Fibroblast of the conjunctiva (primary cell): ENCODE measurements around the gene CARD11.
A peak's percentile ranks its signal among the peaks of the same experiment; 100 is the strongest.

Experiments
- DNase-seq: peaks from one replicate; pipeline ENCODE4 v3.0.0-alpha.2; 2010; ENCODE audit warnings: low read depth

The CARD11 gene

DNA sequence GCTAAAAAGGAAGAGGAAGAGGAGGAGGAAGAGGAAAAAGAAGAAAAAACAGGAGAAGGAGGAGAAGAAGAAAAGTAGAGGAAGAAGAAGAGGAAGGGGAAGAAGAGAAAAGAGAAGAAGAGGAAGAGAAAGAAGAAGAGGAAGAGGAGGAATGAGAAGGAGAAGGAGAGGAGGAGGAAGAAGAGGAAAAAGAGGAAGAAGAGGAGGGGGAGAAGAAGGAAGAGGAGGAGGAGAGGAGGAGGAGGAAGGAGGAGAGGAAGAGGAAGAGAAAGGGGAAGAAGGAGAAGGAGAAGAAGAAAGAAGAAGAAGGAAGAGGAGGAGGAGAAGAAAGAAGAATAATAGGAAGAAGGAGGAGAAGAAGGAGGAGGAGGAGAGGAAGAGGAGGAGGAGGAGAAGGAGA is 103.2 kb downstream of the CARD11 start:
- DNase-seq: no peak

DNA sequence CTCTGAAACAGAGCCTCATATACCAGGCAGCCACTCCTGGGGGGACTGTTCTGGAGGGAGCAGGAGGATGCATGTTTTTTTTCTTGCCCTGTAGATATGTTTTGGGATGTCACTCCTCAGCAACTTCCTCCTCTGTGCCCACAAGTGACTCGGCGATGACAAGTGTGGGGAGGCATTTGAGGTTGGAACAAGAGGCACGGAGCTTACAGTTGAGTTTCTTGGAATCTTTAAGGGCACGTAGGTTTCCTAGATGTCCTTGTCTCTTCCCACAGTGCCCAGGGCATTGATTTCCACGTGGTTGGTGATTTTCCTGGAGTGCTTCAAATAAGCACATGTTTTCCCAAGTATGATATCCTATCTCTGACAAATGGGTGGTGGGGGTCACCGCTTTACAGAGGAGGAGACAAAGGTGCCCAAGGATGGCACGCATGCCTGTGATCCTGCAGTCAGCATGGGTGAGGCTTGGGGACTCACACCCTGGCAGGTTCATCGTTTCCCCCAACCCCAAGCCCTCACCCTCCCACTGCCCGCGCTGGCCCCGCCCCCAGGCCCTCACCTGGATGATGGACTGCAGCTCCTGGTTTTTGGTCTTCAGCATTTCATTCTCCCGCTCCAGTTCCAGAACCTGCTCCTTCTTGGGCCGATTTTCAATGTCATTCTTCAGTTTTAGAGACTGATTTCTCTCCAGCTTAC is 104.3 kb downstream of the CARD11 start:
- DNase-seq: no peak

DNA sequence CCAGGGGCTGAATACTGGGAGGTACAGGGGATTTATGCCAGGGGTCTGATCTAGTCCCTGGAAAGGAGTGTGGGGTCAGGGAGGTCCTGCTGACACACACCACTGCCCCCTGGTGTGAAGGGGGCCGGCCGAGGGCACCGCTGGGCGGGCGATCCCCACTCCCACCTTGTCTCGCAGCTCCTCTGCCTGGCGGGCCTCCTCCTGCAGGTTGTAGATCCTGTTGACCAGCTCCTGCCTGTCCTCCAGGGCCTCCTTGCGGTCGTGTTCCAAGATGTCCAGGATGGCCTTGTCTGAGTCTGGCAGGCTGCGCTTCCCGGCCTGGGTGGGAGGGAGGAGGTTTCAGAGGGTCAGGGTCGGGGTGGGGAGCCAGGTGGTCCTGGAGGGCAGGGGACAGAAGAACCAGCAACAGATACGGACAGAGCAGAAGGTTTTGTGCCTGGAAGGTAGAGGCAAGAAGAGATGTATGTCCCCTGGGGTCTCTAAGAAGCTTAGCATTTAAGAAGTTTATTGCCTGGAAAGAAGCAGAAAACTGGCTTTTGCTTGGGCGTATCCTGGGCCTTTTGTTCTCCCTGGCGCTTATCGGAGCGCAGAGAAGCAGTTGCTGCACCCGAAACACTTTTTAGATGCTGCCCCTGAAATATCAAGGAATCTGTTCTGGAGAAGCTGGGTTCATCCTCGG is 105.0 kb downstream of the CARD11 start:
- DNase-seq: no peak

DNA sequence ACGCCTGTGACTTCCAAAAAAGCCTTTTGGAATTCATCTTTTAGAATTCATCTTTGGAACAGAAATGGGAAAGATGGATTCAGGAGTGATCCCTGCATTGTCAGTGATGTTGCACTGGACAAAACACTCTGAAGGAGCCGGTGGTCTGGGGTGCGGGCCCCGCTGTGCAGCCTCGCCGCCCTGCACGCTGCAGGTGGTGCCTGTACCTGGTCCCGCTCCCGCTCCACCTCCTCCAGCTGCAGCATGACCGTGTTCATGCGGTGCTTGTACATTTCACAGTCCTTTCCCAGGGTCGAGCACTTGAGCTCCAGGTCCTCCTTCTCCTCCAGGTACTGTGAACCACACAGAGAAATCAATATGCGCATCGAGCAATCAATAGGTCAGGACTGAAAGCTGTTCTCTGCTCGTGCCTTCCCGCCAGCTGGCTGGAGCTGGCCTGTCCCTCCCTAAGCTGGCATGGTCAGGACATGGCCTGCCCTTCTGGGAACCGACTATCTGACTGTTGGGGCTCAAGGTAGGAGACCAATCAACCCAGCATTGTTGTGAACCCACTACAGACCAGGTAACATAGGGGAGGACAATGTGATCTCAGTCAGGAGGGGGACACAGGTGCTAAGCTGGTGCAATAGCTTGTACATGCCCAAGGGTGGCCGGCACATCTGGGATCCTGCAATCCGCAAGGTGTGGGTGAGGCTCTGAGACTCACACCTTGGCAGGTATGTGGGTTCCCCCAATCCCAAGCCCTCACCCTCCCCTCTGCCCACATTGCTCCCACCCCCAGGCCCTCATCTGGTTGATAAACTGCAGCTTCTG is 105.8 kb downstream of the CARD11 start:
- no peak for DNase-seq

DNA sequence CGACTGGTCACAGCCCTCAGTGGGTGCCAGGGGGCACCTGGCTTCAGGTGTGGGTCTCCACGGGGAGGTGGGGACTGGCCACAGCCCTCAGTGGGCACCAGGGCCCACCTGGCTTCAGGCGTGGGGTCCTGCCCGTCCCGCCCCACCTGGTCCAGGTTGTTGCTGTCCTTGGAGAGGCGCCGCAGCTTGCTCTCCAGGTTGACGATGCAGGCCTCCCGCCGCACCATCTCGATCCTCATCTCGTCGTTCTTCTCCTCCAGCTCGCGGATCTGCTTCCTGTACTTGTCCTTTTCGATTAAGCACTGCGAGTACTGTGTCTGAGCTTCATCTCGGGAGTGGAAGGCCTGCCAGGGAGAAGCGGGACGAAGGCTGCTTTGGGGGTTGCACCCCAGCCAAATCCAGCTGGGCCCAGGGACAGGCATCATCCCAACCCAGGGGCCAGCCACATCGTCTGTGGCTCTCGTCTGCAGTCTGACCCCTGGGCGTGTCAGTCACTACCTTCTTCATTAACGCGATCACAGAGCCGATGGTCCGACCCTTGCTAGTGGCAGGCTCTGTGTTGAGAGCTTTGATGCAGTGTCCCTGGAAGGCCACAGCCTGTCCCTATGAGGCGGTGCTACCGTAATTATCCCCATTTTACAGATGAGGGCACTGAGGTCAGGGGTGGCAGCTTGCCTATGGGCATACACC is 106.6 kb downstream of the CARD11 start:
- no peak for DNase-seq

DNA sequence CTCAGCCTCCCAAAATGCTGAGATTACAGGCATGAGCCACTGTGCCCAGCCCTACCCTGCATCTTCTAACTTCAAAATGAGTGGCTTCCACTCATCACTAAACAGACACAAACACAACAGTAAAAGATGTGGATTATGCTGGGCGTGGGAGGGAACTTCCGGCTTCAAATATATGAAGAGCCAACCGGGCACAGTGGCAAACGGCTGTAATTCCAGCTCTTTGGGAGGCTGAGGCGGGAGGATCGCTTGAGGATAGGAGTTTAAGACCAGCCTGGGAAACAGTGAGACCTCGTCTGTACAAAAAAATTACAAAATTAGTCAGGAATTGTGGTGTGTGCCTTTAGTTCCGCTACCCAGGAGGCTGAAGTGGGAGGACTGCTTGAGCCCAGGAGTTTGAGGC is 107.4 kb downstream of the CARD11 start:
- no peak for DNase-seq

DNA sequence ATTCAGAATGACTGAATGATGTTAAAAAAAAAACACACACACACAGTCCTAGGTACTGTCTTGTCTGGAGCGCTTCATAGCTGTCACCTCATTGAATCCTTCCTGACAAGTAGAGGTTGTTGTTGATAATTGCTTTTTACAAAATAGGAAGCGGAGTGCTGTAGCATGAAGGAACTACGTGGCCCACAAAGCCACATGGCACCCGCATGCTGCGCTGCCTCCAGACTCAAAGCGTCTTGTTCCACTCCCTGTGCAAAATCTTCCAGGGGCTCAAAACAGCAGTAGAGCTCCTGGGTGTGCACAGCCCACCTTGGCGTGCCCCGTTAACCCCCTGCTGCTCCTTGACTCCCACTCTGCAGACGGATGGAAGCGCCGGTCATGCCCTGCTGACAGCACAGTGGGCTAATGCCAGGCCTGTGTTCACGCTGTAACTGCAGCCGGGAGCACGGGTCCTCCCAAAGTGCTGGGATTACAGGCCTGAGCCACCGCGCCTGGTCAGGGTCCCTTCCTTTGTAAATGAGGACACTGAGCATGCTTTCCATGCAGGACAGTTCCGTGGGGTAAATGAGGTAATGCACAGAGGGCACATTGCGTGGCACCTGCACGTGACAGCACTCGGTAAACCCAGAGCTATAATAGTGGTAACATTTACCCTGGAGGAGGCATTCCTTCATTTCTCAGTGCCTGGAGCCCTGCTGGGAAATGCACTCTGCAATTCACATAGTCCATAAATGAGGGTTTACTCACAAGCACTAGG is 108.5 kb downstream of the CARD11 start:
- DNase-seq: no peak

DNA sequence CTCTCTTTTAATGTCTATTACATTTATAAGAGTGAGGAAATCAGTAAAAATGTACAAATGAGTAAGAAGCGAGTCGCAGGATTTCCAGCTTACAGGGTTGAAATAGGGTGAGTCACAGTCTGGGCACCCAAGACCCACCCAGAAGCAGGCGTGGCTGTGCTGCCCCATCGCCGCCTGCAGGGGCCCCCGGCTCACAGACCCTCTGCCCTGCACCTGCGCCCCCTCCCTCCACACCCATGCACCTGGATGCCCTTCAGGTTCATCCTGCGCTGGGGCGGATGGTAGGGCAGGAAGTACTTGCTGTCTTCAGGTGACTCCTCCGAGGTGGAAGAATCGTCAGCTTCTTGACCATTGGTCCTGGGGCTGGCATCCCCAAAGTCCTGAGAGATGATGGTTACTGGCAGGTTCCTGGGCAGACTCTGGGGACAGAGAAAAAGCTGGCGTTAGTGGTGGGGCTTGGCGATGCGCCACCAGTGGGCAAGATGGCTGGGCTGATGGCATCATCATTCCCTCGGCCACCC is 109.4 kb downstream of the CARD11 start:
- peak; percentile 18 for DNase-seq

DNA sequence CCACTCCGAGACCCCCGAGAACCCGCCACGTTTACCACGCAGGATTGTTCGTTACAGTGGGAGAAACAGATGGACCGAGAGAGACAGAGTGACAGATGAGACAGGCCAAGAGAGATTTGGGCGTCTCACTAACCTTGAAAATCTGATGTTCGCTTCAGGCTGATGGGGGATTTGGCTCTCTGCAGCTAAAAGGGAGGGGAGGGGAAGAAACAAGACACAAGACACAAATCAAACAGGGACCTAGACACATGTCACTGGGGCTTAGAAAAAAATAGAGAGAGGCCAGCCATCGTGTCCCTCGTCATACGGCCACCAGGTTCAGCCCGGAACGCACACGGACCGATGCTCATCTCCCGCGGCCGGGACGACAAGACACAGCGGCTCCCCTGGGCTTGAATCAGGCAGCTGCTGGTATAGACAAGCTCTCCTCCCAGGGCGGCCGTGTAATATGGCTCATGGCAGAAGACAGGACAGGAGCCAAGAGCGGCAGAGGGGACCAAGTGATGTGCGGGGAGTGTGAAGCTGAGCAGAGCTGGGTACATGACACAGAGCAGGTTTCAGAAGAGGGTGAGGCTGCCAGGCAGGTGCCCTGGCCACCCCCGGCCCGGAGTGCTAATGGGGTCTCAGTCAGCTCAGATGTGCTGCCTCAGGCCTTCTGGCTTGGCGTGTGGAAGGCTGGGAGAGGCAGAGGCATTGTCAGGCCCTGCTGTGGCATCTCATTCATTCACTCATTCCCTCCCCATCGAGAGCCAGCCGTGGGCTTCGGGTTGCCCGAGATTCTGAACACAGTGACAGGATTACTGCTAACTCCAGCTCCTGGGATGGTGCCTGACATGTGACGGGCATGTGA is 111.0 kb downstream of the CARD11 start:
- no peak for DNase-seq

DNA sequence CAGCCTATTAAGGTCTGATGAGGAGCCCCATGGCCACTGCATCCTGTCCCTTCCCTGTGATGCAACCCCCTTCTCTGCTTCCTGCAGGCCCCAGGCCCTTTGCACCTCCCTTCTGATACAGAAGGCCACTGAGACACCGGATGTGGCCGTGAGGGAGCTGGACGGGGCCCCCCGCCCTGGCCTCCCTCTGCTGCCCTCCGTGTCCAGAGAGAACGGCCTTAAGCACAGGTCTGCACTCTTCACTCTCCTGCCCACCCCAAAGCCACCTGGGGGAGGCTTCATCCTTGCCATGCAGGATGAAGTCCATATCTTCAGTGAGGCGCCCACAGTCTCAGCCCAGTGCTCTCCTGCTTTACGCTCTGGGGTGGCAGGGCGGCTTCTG is 112.6 kb downstream of the CARD11 start:
- no peak for DNase-seq

DNA sequence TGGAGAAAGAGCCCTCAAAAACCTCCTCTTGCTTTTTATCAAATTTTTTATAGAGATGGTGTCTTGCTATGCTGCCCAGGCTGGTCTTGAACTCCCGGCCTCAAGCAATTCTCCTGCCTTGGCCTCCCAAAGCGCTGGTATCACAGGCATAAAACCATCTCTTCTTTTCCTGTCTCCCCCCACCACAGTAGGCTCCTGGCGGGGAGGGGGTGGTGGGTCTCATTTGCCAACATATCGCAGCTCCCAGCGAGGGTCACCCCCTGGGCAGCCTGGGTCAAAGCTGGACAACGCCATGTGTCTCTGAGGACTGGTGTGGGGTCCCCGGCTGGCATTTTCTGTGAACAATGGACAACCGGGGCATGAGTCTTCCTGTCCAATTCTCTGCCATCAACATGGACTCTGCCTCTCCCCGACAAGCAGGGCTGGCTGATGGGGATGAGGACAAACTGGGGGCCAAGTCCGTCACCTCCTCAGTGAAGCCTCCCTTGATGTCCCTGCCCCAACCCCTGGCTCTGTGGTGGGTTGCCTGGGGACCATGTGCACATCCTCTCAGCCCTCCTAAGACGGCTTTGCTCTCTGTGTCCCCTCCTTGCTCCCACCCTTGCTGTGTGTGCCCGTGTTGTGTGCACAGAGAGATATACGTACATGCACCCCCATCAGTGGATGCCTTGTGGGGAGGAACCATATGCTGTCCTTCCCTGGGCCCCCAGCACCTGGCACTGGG is 113.2 kb downstream of the CARD11 start:
- DNase-seq: no peak

DNA sequence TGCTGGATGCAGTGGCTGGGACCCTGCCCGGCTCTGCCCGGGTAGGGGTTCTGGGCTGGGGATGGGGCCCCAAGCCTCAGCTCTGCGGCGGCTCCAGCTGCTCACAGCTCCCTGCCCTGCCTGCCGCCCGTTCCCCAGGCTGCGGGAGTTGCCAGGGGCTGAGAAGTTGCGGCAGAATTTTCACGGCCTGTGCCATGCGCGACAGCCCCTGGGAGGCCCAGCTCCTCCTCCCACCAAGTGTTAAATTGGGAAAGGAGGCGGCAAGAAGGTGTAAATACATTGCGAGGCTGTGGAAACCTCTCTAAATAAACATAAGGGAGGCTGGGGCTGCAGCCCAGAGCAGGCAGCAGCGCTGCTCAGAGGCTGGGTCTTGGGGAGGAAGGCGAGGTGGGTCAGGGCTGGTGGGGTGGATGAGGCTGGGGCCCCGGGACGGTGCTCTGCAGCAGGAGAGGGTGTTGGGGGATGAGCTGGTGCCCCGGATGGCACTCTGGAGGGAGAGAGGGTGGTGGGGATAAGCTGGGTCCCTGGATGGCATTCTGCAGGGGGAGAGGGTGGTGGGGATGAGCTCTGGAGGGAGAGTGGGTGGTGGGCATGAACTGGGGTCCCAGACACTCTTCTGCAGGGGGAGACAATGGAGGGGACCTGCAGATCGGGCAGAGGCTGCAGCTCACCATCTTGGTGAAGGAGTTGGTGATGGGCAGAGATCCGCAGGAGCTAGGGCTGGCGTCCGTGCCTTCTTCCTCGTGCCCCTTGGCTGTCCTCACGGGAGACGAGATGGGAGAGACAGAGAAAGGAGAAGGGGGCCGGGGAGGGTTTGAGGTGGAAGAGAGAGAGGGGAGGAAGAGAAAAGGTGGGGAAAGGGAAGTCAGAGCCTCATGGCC is 114.1 kb downstream of the CARD11 start:
- no peak for DNase-seq

DNA sequence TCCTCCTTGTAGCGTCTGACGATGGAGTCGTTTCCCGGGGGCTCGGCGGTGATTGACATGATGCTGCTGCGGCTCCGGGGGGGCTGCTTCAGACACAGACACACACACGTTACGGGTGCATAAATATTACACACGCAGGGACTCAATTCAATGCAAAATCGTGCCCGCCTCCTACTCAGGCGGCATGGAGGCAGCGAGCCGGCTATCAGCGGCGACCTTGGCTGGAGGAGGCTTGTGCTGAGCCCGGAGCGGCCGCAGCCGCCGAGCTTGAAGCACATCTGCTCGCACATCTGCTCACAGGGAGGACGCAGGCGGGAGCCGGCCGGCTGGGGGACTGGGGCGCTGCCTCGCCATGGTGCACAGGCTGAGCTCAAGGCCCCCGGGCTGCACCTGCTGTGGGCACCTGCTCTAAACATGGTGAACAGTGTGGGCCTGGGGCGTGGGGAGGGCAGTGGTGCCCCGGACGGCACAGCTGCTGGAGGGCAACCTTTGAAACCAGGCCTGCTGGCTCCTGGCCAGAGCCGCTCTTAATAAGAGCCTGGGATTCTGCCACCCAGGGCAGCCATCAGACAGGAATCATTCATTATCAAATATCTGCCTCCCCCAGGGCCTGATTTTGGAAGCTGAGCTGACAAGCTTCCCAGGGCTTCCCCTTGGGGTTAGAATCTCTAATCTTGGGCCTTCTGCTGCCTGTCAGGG is 114.9 kb downstream of the CARD11 start:
- no peak for DNase-seq

DNA sequence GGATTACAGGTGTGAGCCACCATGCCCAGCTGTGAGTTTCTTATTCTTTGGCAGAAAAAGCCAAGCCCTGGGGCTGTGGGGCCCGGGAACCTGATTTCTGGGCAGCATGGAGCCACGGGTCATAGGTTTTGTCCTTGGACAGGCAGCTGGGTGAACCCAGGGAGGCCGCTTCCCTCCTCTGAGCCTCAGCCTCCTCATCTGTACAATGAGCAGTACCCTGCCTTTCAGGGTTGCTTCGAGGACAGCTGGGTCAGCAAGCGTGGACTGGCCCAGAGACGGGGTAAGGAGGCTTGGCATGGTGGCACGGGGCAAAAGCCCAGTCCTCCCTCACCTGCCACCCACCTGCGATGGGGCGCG is 115.4 kb downstream of the CARD11 start:
- no peak for DNase-seq

DNA sequence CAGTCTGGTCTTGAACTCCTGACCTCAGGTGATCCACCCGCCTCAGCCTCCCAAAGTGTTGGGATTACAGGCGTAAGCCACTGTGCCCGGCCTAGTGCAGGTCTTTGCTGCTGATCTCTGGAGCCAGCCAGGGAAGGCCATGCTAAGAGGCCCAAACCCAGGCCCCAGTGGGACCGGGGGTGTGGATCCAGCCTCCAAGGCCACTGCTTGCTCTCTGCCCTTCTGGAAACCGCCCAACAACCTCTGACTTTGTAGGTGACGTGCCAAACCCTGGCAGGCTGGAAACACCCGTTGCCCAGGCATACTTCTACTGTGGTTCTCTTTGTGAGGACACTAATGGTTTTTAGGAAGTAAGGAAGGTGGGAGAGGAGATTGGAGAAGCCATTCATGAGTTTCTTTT is 116.1 kb downstream of the CARD11 start:
- no peak for DNase-seq

DNA sequence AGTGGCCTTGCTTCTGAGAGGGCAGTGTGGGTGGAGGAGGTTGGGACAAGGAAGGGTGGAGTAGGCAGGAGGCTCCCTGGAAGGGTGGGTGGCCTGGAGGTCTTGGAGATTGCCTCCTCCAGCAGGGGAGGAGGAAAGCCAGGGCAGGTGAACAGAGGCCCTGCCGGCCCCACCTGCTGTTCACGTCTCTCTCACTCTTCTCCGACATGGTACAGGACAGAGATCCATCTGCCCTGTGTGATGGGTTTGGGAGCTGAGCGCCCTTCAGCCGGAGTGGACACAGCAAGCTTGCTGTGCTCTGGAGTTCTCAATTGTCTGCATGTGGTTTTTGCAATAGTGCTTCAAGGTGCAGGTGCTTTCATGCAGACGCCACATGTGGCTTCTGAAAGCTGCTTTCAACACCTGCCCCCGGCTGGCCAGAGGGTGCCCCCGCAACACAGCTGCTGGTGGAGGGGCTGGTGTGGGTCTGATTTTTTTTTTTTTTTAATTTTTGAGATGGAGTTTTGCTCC is 116.7 kb downstream of the CARD11 start:
- DNase-seq: no peak

DNA sequence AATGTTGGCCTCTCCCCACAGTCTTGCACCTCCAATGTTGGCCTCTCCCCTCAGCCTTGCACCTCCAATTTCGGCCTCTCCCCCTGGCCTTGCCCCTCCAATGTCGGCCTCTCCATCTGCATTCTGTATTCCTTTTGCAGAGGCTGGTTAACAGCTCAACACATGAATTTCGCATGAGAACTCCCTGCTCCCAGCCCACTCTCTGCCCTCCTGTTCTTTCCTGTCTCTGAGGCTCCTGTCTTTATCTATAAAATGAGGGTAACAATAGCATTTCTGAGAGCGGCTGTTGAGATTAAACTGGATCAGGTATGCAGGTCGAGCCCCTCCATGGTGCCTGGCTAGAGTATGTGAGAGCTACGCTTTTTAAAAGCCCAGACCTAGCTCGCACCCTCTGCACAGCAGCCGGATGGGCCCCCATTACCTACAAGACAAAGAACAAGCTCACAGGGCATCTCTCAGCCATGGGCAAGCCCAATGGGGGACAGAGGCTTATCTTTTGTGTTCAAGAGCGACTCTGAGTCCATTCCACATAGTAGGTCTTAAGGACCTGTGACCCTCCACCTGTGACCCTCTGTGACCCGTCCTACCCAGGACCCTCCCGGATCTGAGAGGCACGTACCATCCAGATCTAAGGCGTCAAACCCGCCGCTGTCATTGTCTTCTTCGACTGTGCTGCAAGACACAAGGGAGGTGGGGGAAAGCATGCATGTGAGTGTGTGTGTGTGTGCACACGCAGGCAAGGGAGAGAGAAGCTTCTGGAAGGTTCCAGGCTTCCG is 117.4 kb downstream of the CARD11 start:
- DNase-seq: no peak
